Panc1 (cell line): ENCODE measurements around the gene BMPR2. TPM values are rescaled to one million over a fixed set of nuclear protein-coding genes. Genes with fewer than 3 reads are reported as not detected.

ENCODE experiments used
- ATAC-seq: fragments of 200-7000 bp; cut with Tn5 transposase; 2 replicates; pipeline ENCODE4 v1.9.1; 2020; ENCODE audit warnings: mild to moderate bottlenecking, moderate library complexity
- BruUV-seq: library from RNA; stranded (reverse); fragments of 400-500 nt; replicated peaks from 2 replicates; lab custom pipeline; 2021; lab: Mats Ljungman, UMichigan
- CTCF ChIA-PET: fragments of 300-600 bp; sonication (Branson Sonifier 250); formaldehyde crosslinking; loops from one replicate; lab custom pipeline; 2022; ENCODE audit warnings: antibody characterized with exemption; lab: Charles Lee
- POLR2A ChIA-PET: fragments of 300-600 bp; sonication (Branson Sonifier 250); formaldehyde crosslinking; loops from one replicate; lab custom pipeline; 2022; ENCODE audit warnings: antibody characterized with exemption; lab: Charles Lee
- DNase-seq: peaks from one replicate; pipeline ENCODE4 v3.0.0-alpha.2; 2010; ENCODE audit warnings: low read depth, low spot score
- H3K27ac ChIP-seq: 2 replicates; pipeline ENCODE4 v1.5.1; 2011; ENCODE audit warnings: mild to moderate bottlenecking, low read length, inconsistent platforms
- H3K27me3 ChIP-seq: fragments of 200-500 bp; sonication (Bioruptor generic); 2 replicates; pipeline ENCODE4 v1.6.0; 2014; ENCODE audit warnings: low read length, inconsistent platforms; ENCODE audit not compliant: control insufficient read depth, insufficient read depth
- H3K36me3 ChIP-seq: fragments of 200-500 bp; sonication (Bioruptor generic); 2 replicates; pipeline ENCODE4 v1.5.1; 2014; ENCODE audit warnings: inconsistent platforms, mild to moderate bottlenecking, low read length, moderate library complexity; ENCODE audit not compliant: control insufficient read depth, insufficient read depth
- H3K4me1 ChIP-seq: 2 replicates; pipeline ENCODE4 v1.5.1; 2011; ENCODE audit warnings: inconsistent platforms, mild to moderate bottlenecking, low read length, moderate library complexity; ENCODE audit not compliant: control insufficient read depth, insufficient read depth
- H3K4me3 ChIP-seq, 2 experiments: 2 replicates each; pipeline ENCODE4 v1.5.1; 2011 to 2012; ENCODE audit warnings: low read depth in 2 of 2, low read length in 2 of 2, mild to moderate bottlenecking in 2 of 2, inconsistent platforms in 1 of 2, moderate library complexity in 1 of 2
- H3K9me3 ChIP-seq: fragments of 200-500 bp; sonication (Bioruptor generic); 2 replicates; pipeline ENCODE4 v1.5.1; 2014; ENCODE audit warnings: low read depth, mild to moderate bottlenecking, inconsistent platforms, low read length, moderate library complexity; ENCODE audit not compliant: control insufficient read depth, insufficient read depth
- POLR2AphosphoS5 ChIP-seq: IDR thresholded peaks from 2 replicates; pipeline ENCODE4 v1.6.1; 2012; ENCODE audit warnings: mild to moderate bottlenecking, low read depth, low read length, moderate library complexity
- SIN3A ChIP-seq: IDR thresholded peaks from 2 replicates; pipeline ENCODE4 v1.6.1; 2012; ENCODE audit warnings: low read depth, mild to moderate bottlenecking, low read length, moderate library complexity, borderline replicate concordance; ENCODE audit not compliant: insufficient read depth
- TCF7L2 ChIP-seq: IDR thresholded peaks from 2 replicates; pipeline ENCODE4 v1.6.1; 2011; ENCODE audit warnings: mild to moderate bottlenecking, low read depth, low read length, inconsistent platforms
- in situ Hi-C: cut with HindIII; loops from 2 replicates; pipeline ENCODE4 v1.10.0; 2016; ENCODE audit warnings: low sequenced_read_pairs, low pct_unique_long_range_greater_than_20kb
- intact Hi-C: fragments of 100-400 bp; cut with micrococcal nuclease; formaldehyde crosslinking; loops from one replicate; pipeline ENCODE4 v1.10.0; 2022; ENCODE audit not compliant: unreplicated experiment
- total RNA-seq: library from RNA; stranded (reverse); gene quantifications from one replicate; pipeline ENCODE4 v1.2.1, GENCODE V29; 2021; ENCODE audit not compliant: unreplicated experiment
- TF ChIP-seq, protein P1 (sequence below), 2 experiments: IDR thresholded peaks; 2 replicates each; pipeline ENCODE4 v1.6.1; 2011 to 2012; ENCODE audit warnings: low read depth in 2 of 2, control low read depth in 1 of 2, low read length in 1 of 2, mild to moderate bottlenecking in 1 of 2, moderate library complexity in 1 of 2; ENCODE audit not compliant: insufficient read depth in 1 of 2
- TF ChIP-seq, protein P2 (sequence below): fragments of 450-650 bp; IDR thresholded peaks from 2 replicates; pipeline ENCODE4 v1.5.1; 2017; ENCODE audit warnings: mild to moderate bottlenecking

BMPR2 gene
- total RNA-seq, 1 experiment from 2014 or later, result 65.2 TPM

DNA sequence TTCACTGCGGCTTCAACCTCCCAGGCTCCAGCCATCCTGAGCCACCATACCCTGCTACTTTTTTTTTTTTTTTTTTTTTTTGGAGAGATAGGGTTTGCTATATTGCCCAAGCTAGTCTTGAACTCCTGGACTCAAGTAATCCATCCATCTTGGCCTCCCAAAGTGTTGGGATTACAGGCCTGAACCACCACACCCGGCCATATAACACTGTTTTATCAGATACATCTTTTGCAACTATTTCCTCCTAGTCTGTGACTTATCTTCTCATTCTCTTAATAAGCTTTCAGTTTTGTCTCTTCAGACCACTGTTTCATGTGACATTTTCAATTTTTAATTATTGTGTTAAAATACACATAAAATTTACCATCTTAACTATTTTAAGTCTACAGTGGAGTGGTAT lies 223.0 kb downstream of the BMPR2 start:
- ChIA-PET CTCF (no interaction called here), POLR2A (no interaction called here)
- H3K27me3 ChIP-seq, result no peaks in the 10 kb centered on the region
- DNase-seq, result no peak
- H3K4me1 ChIP-seq, result no peaks in the 10 kb centered on the region
- no peaks in the 10 kb centered on the region for H3K36me3 ChIP-seq
- no peak overlapping the region for H3K4me3 ChIP-seq
- in situ Hi-C loops (no loop called here), intact Hi-C loops (no loop called here)
- TF ChIP-seq, protein P1, sequence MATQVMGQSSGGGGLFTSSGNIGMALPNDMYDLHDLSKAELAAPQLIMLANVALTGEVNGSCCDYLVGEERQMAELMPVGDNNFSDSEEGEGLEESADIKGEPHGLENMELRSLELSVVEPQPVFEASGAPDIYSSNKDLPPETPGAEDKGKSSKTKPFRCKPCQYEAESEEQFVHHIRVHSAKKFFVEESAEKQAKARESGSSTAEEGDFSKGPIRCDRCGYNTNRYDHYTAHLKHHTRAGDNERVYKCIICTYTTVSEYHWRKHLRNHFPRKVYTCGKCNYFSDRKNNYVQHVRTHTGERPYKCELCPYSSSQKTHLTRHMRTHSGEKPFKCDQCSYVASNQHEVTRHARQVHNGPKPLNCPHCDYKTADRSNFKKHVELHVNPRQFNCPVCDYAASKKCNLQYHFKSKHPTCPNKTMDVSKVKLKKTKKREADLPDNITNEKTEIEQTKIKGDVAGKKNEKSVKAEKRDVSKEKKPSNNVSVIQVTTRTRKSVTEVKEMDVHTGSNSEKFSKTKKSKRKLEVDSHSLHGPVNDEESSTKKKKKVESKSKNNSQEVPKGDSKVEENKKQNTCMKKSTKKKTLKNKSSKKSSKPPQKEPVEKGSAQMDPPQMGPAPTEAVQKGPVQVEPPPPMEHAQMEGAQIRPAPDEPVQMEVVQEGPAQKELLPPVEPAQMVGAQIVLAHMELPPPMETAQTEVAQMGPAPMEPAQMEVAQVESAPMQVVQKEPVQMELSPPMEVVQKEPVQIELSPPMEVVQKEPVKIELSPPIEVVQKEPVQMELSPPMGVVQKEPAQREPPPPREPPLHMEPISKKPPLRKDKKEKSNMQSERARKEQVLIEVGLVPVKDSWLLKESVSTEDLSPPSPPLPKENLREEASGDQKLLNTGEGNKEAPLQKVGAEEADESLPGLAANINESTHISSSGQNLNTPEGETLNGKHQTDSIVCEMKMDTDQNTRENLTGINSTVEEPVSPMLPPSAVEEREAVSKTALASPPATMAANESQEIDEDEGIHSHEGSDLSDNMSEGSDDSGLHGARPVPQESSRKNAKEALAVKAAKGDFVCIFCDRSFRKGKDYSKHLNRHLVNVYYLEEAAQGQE (IDR thresholded peaks at IDR 0.05; ENCODE audit: insufficient read depth in 1 of 2, low read depth in 2 of 2, low read length in 1 of 2), result no peak
- TF ChIP-seq TCF7L2, result no peak
- no peak for TF ChIP-seq SIN3A
- TF ChIP-seq, protein P2, sequence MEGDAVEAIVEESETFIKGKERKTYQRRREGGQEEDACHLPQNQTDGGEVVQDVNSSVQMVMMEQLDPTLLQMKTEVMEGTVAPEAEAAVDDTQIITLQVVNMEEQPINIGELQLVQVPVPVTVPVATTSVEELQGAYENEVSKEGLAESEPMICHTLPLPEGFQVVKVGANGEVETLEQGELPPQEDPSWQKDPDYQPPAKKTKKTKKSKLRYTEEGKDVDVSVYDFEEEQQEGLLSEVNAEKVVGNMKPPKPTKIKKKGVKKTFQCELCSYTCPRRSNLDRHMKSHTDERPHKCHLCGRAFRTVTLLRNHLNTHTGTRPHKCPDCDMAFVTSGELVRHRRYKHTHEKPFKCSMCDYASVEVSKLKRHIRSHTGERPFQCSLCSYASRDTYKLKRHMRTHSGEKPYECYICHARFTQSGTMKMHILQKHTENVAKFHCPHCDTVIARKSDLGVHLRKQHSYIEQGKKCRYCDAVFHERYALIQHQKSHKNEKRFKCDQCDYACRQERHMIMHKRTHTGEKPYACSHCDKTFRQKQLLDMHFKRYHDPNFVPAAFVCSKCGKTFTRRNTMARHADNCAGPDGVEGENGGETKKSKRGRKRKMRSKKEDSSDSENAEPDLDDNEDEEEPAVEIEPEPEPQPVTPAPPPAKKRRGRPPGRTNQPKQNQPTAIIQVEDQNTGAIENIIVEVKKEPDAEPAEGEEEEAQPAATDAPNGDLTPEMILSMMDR, result no peak
- TF ChIP-seq POLR2AphosphoS5, result no peak
- H3K27ac ChIP-seq, result no peak overlapping the region
- no peaks in the 10 kb centered on the region for H3K9me3 ChIP-seq
- ATAC-seq, result no peak
- BruUV-seq, result no TSS peak

DNA sequence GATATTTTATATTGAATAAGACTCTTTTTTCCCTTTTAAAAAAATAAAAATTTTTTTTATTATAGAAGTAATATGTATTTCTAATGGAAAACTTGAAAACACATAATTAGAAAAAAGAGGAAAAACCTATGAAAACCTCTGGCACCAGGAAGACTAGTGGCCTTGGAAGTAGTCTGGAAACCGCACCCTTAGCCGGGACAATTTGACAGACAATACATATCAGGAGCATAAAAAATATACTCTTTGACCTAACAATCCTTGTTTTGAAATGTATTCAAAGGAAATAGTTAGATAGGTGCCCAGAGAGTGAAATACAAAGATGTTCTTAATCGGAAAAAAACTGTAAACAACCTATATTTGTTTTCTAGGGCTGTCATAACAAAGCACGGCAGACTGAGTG lies 223.8 kb downstream of the BMPR2 start:
- intact Hi-C loops, result no loop called here
- ChIA-PET CTCF (no interaction called here), POLR2A (no interaction called here)
- Histone ChIP-seq H3K4me1 (no peaks in the 10 kb centered on the region), H3K36me3 (no peaks in the 10 kb centered on the region), H3K27me3 (no peaks in the 10 kb centered on the region), H3K4me3 (no peak overlapping the region), H3K9me3 (no peaks in the 10 kb centered on the region), H3K27ac (no peak overlapping the region)
- BruUV-seq, result no TSS peak
- ATAC-seq (no peak), DNase-seq (no peak)
- in situ Hi-C loops, result no loop called here
- TF ChIP-seq SIN3A (no peak), TCF7L2 (no peak), POLR2AphosphoS5 (no peak)
- TF ChIP-seq, protein P1 (IDR thresholded peaks at IDR 0.05; ENCODE audit: insufficient read depth in 1 of 2, low read depth in 2 of 2, low read length in 1 of 2), result no peak
- TF ChIP-seq, protein P2, result no peak
